NOMO-1 treated with dmso at 0.1 percent for 144 hours (cell line): ENCODE measurements around the gene NCR3LG1.

Experiments
- DNase-seq: peaks from one replicate; lab custom pipeline; 2025; ENCODE audit not compliant: unreplicated experiment; lab: John Stamatoyannopoulos, UW

NCR3LG1 gene

GRCh38 chr11:17369684-17370243, 18.2 kb downstream of the NCR3LG1 start:
- DNase-seq, result no peak

GRCh38 chr11:17371614-17372013, 20.0 kb downstream of the NCR3LG1 start:
- DNase-seq, result no peak

- DNase-seq, result no peak
Observed at GRCh38 chr11:17375547-17375946, 23.9 kb downstream of the NCR3LG1 start.

GRCh38 chr11:17376493-17376892, 24.9 kb downstream of the NCR3LG1 start:
- DNase-seq, result no peak

- no peak for DNase-seq
Observed at GRCh38 chr11:17378655-17379054, 27.1 kb downstream of the NCR3LG1 start.

- no peak for DNase-seq
Observed at GRCh38 chr11:17379383-17380180, 28.0 kb downstream of the NCR3LG1 start.

GRCh38 chr11:17381156-17381555, 29.6 kb downstream of the NCR3LG1 start:
- no peak for DNase-seq

GRCh38 chr11:17382046-17382728, 30.6 kb downstream of the NCR3LG1 start:
- DNase-seq, result no peak

GRCh38 chr11:17383461-17383860, 31.9 kb downstream of the NCR3LG1 start:
- DNase-seq, result peak; percentile 63

GRCh38 chr11:17384002-17384511, 32.5 kb downstream of the NCR3LG1 start:
- DNase-seq, result peak; percentile 19

- DNase-seq, result no peak
Observed at GRCh38 chr11:17385492-17385891, 33.9 kb downstream of the NCR3LG1 start.

- no peak for DNase-seq
Observed at GRCh38 chr11:17385926-17386325, 34.3 kb downstream of the NCR3LG1 start.

- DNase-seq, result peak; percentile 36
Observed at GRCh38 chr11:17386331-17387084, 34.9 kb downstream of the NCR3LG1 start.

- no peak for DNase-seq
Observed at GRCh38 chr11:17387254-17387653, 35.7 kb downstream of the NCR3LG1 start.

- DNase-seq, result no peak
Observed at GRCh38 chr11:17387811-17388210, 36.2 kb downstream of the NCR3LG1 start.

GRCh38 chr11:17388609-17389210, 37.1 kb downstream of the NCR3LG1 start, which contains the start of gene KCNJ11:
TSS of gene KCNJ11 (minus strand) at chr11:17388659. CDS start at chr11:17388091, 568 bp downstream.
- no peak for DNase-seq

GRCh38 chr11:17389211-17389956, 37.8 kb downstream of the NCR3LG1 start:
- DNase-seq, result peak; percentile 56

GRCh38 chr11:17389957-17390649, 38.5 kb downstream of the NCR3LG1 start:
- no peak for DNase-seq
